GM13976 (cell line): Measurements from ENCODE around the gene VRK3.
A peak's percentile ranks its signal among the peaks of the same experiment; 100 is the strongest.

ENCODE experiments used
- DNase-seq: peaks from one replicate; pipeline ENCODE4 v3.0.0; 2012; ENCODE audit warnings: low spot score
- in situ Hi-C: fragments of 300-500 bp; cut with MboI; formaldehyde crosslinking; loops from one replicate; pipeline ENCODE4 v1.12.0; 2022; ENCODE audit warnings: low sequenced_read_pairs, mixed read lengths, inconsistent platforms; ENCODE audit not compliant: unreplicated experiment
- TF ChIP-seq, protein P1 (sequence below): IDR thresholded peaks from 2 replicates; pipeline ENCODE4 v1.5.1; 2012; ENCODE audit warnings: borderline replicate concordance, mild to moderate bottlenecking; ENCODE audit not compliant: insufficient read depth; ENCODE audit errors: extremely low read depth, missing control alignments, control extremely low read depth

The VRK3 gene

DNA sequence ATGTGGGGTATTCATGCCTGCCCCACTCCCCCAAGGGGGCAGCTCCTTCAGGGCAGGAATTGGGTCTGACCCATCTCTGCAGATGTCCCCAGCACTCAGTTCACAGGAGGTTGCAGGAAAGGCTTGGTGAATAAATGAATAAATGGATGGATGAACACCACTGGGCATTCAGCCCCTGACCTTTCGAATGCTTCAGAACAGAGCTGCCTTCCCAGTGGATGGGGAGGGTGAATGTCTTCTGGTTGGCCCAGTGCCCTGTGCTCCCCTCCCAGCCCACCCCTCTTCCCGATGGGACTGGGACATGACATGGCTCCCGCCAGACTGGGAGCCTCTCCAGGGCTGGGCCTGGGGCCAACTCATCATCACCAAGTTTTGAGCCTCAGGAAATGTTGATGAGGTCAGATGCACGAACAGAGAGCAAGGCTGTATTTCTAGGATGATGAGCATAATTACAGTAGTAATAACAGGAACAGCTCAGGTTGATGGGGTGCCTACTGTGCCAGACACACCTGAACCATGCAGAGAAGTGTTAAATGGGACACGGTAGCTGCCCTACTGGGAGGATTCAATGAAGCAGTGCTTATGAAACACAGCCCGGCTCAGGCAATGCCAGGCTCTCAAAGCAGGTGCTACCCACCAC, 25.7 kb downstream of the VRK3 start:
- in situ Hi-C loops: no loop called here
- TF ChIP-seq, protein P1, sequence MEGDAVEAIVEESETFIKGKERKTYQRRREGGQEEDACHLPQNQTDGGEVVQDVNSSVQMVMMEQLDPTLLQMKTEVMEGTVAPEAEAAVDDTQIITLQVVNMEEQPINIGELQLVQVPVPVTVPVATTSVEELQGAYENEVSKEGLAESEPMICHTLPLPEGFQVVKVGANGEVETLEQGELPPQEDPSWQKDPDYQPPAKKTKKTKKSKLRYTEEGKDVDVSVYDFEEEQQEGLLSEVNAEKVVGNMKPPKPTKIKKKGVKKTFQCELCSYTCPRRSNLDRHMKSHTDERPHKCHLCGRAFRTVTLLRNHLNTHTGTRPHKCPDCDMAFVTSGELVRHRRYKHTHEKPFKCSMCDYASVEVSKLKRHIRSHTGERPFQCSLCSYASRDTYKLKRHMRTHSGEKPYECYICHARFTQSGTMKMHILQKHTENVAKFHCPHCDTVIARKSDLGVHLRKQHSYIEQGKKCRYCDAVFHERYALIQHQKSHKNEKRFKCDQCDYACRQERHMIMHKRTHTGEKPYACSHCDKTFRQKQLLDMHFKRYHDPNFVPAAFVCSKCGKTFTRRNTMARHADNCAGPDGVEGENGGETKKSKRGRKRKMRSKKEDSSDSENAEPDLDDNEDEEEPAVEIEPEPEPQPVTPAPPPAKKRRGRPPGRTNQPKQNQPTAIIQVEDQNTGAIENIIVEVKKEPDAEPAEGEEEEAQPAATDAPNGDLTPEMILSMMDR: no peak
- DNase-seq: no peak

- TF ChIP-seq, protein P1: no peak
- peak; percentile 64 for DNase-seq
- in situ Hi-C loops: no loop called here
Observed at GRCh38 chr19:49997709-49998108, 27.5 kb downstream of the VRK3 start.

- DNase-seq: no peak
Observed at GRCh38 chr19:49988433-49988832, 36.7 kb downstream of the VRK3 start.

GRCh38 chr19:49988007-49988406, 37.2 kb downstream of the VRK3 start:
- in situ Hi-C loops: no loop called here
- DNase-seq: no peak
- TF ChIP-seq, protein P1: no peak

More at GRCh38 chr19:49988433-49988832, 36.7 kb downstream of the VRK3 start:
- TF ChIP-seq, protein P1: no peak
- in situ Hi-C loops: no loop called here

- DNase-seq: peak; percentile 83
- in situ Hi-C loops: no loop called here
Observed at GRCh38 chr19:49987159-49987698, 37.9 kb downstream of the VRK3 start.

GRCh38 chr19:49986354-49986753, 38.8 kb downstream of the VRK3 start:
- TF ChIP-seq, protein P1: no peak
- no peak for DNase-seq
- in situ Hi-C loops: no loop called here

More at GRCh38 chr19:49987159-49987698, 37.9 kb downstream of the VRK3 start:
- TF ChIP-seq, protein P1: no peak
